ENCODE measurements around the gene CYP46A1. TPM values are rescaled to one million over a fixed set of nuclear protein-coding genes. Genes with fewer than 3 reads are reported as not detected.

Gene CYP46A1
- total and polyA plus RNA-seq, 4 donors, result 0.33 to 2.5 (median 1.4) TPM

DNA sequence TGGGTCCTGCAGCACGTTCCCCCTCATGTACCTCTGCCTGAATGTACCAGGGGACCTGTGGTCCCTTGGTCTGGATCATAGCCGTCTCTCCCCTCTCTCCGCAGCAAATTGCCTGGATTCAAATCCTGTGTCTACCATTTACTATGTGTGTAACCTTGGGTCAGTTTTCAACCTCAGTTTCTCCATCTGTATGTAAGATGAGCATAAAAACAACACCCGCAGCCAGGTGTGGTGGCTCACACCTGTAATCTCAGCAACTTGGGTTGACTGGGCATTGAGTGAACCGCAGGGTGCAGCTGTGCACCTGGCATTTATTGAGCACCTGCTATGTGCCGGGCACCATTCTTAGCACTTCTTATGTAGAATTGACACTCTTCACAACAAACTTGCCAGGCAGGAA, 14.1 kb downstream of the CYP46A1 start:
- 76 to 87% methylated on average over 6 of the region's 6 CpGs for WGBS, 2 donors
- H3K4me1 ChIP-seq (ENCODE audit: control insufficient read depth in 5 of 5, insufficient read depth in 5 of 5, low read length in 5 of 5), result peaks cover 0 to 5% (median 0%) of the 10 kb centered on the region in 5 donors
- no peaks in the 10 kb centered on the region for H3K36me3 ChIP-seq (ENCODE audit: control insufficient read depth in 4 of 4, insufficient read depth in 4 of 4, low read length in 4 of 4)
- peaks cover 0 to 4% (median 2%) of the 10 kb centered on the region in 4 donors for H3K9me3 ChIP-seq (ENCODE audit: control insufficient read depth in 4 of 4, insufficient read depth in 3 of 4, low read length in 3 of 4)
- no peaks in the 10 kb centered on the region for H3K27me3 ChIP-seq (ENCODE audit: control insufficient read depth in 3 of 3, insufficient read depth in 3 of 3, low read length in 2 of 3)
- H3K27ac ChIP-seq (ENCODE audit: low read depth in 1 of 2, low read length in 1 of 2), result no peak overlapping the region
- no peak overlapping the region for H3K4me3 ChIP-seq
- ATAC-seq (ENCODE audit: insufficient read depth, low FRiP score), result no peak
- H3K9ac ChIP-seq (ENCODE audit: insufficient read depth in 1 of 2, low read length in 2 of 2), result no peak overlapping the region
- TF ChIP-seq, protein P1, sequence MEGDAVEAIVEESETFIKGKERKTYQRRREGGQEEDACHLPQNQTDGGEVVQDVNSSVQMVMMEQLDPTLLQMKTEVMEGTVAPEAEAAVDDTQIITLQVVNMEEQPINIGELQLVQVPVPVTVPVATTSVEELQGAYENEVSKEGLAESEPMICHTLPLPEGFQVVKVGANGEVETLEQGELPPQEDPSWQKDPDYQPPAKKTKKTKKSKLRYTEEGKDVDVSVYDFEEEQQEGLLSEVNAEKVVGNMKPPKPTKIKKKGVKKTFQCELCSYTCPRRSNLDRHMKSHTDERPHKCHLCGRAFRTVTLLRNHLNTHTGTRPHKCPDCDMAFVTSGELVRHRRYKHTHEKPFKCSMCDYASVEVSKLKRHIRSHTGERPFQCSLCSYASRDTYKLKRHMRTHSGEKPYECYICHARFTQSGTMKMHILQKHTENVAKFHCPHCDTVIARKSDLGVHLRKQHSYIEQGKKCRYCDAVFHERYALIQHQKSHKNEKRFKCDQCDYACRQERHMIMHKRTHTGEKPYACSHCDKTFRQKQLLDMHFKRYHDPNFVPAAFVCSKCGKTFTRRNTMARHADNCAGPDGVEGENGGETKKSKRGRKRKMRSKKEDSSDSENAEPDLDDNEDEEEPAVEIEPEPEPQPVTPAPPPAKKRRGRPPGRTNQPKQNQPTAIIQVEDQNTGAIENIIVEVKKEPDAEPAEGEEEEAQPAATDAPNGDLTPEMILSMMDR (IDR thresholded peaks at IDR 0.05; ENCODE audit: control extremely low read depth, extremely low read depth), result no peak
- no peak for DNase-seq

DNA sequence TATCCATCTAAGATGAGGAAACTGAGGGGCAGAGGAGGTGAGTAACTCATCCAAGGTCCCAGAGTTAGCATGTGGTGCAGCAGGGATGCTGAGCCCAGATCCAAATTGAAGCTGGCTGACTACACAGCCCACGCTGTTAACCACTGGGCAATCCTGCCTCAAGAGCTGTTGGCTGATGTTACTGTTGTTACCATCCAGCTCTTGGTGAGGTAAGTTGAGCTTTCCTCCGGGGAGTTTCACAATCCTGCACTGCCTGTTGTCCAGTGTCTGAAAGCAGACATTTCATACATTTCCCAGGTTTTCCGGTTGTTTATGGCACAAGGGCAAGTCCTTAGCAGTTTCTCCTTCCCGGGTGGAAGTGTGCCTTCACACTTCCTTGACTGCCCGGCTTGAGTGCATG, 14.5 kb downstream of the CYP46A1 start:
- Histone ChIP-seq H3K27me3 (ENCODE audit: control insufficient read depth in 3 of 3, insufficient read depth in 3 of 3, low read length in 2 of 3) (no peaks in the 10 kb centered on the region), H3K27ac (ENCODE audit: low read depth in 1 of 2, low read length in 1 of 2) (no peak overlapping the region), H3K36me3 (ENCODE audit: control insufficient read depth in 4 of 4, insufficient read depth in 4 of 4, low read length in 4 of 4) (no peaks in the 10 kb centered on the region), H3K4me1 (ENCODE audit: control insufficient read depth in 5 of 5, insufficient read depth in 5 of 5, low read length in 5 of 5) (peaks cover 0 to 5% (median 0%) of the 10 kb centered on the region in 5 donors), H3K9me3 (ENCODE audit: control insufficient read depth in 4 of 4, insufficient read depth in 3 of 4, low read length in 3 of 4) (peaks cover 0 to 8% (median 3%) of the 10 kb centered on the region in 4 donors), H3K4me3 (no peak overlapping the region), H3K9ac (ENCODE audit: insufficient read depth in 1 of 2, low read length in 2 of 2) (no peak overlapping the region)
- WGBS, 2 donors, result 34 to 38% methylated on average over 5 of the region's 5 CpGs
- DNase-seq, result no peak
- TF ChIP-seq, protein P1 (IDR thresholded peaks at IDR 0.05; ENCODE audit: control extremely low read depth, extremely low read depth), result no peak
- ATAC-seq (ENCODE audit: insufficient read depth, low FRiP score), result no peak

DNA sequence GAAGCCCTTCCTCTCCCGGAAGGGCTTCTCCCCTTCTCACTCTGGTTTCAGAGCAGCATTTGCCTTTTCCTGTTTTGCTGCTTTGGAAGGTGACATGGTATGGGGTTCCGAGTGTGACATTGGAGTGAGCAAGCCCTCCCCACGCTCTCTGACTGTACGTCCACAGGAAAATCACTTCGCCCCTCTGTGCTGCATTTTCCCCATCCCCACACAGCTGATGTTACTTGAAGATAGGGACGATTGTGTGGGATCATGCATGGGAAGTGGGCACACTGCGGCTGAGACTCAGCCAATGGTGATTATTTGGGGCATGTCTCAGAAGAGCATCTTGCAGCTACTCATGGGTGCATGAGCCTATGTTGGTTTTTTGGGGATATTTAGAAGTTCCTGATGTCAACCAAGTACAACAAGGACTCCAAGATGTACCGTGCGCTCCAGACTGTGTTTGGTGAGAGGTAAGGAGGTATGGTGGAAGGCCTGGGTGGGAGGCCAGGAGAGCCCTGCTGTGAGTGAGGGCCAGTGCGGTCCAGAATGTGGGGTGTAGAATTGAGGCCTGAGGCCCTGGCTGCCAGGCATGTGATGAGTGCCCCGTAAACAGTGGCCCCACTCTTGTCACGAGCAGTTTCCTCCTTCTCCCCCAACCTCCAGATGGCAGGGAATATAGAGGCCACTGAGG, 15.1 kb downstream of the CYP46A1 start:
- Histone ChIP-seq H3K27ac (ENCODE audit: low read depth in 1 of 2, low read length in 1 of 2) (no peak overlapping the region), H3K4me1 (ENCODE audit: control insufficient read depth in 5 of 5, insufficient read depth in 5 of 5, low read length in 5 of 5) (peaks cover 0 to 5% (median 0%) of the 10 kb centered on the region in 5 donors), H3K4me3 (no peak overlapping the region), H3K9me3 (ENCODE audit: control insufficient read depth in 4 of 4, insufficient read depth in 3 of 4, low read length in 3 of 4) (peaks cover 0 to 9% (median 4%) of the 10 kb centered on the region in 4 donors), H3K27me3 (ENCODE audit: control insufficient read depth in 3 of 3, insufficient read depth in 3 of 3, low read length in 2 of 3) (no peaks in the 10 kb centered on the region), H3K9ac (ENCODE audit: insufficient read depth in 1 of 2, low read length in 2 of 2) (no peak overlapping the region), H3K36me3 (ENCODE audit: control insufficient read depth in 4 of 4, insufficient read depth in 4 of 4, low read length in 4 of 4) (no peaks in the 10 kb centered on the region)
- DNase-seq (no peak), ATAC-seq (ENCODE audit: insufficient read depth, low FRiP score) (no peak)
- WGBS, 2 donors, result 63 to 64% methylated on average over 12 of the region's 12 CpGs
- TF ChIP-seq, protein P1 (IDR thresholded peaks at IDR 0.05; ENCODE audit: control extremely low read depth, extremely low read depth), result no peak

Measured in lung (tissue), 12 donors.